ENCODE data around the gene TDRD9. TPM values are rescaled to one million over a fixed set of nuclear protein-coding genes. Genes with fewer than 3 reads are reported as not detected.
"Not testable (repeated sequence)": the region's sequence is repeated elsewhere in the genome, so short reads cannot be mapped to it uniquely, and the experiment has no call there.

TDRD9 gene
- polyA plus RNA-seq, 3 donors, result 1.5 to 6.1 (median 3.4) TPM

DNA sequence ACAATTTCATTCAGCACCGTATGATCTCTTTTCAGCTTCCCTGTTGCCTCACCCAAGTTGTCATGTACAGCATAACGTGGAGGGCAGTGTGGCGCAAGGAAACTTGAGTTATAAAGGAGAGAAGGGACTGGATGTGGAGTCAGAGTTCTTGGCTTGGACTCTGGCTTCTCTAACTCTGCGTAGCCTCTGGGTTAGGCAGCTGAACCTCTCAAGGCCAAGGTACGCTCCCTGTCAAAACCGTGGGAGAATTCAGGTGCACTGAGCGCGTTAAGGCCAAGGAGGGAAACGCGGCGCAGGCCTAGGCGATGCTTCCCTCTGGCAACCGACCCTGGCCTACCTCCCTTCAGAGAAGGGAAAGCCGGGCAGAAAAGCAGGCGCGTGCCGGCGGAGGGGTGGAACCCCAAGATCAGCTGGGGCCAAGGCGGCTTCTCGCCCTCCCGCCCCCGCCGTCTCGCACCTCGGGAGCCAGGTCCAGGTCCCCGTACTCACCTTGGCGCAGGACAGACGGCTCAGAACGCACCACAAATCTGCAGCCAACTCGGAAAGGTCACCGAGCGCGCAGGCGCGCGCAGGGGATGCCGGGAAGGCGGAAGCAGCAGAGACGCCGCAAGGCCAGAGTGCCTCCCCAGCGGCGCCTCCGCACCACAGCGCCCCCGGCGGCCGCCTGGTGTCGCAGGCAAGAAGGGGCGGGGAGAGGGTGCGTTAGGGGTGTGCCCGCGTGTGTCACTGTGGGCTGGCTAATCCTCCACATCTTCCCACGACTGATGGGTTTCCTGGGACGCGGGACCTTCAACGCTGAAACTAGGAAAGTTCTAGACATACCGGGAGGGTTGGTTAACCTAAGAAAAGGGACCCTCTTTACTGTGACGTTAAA lies 7.0 kb upstream of the TDRD9 start:
- DNase-seq, result peak; percentile 93

DNA sequence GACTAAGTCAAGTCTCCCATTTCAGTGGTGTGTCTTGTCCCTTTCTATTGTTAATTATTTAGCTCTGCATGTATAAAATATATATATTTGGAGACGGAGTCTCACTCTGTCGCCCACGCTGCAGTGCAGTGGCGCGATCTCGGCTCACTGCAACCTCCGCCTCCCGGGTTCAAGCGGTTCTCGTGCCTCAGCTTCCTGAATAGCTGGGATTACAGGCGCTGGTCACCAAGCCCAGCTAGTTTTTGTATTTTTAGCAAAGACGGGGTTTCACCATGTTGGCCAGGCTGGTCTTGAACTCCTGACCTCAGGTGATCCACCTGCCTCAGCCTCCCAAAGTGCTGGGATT lies 6.4 kb upstream of the TDRD9 start:
- DNase-seq, result not testable (repeated sequence)

DNA sequence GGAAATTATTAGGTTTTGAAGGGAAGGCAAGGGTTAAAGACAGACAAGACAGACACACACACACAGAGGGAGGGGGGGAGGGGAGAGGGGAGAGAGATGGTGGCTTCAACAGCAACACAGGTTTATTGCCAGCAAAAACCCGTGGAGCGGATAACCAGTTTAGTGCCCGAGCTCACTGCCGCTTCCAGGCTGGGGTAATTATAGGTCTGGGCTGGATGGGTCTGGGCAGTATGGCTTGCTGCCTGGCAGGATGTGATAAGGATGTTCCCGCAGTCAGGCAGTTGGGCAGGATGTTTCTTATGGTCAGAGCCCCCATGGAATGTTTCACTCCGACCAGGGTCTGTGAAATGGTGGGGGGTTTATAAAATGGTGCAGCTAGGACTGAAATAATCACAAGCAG lies 4.4 kb upstream of the TDRD9 start:
- DNase-seq, result peak; percentile 35

DNA sequence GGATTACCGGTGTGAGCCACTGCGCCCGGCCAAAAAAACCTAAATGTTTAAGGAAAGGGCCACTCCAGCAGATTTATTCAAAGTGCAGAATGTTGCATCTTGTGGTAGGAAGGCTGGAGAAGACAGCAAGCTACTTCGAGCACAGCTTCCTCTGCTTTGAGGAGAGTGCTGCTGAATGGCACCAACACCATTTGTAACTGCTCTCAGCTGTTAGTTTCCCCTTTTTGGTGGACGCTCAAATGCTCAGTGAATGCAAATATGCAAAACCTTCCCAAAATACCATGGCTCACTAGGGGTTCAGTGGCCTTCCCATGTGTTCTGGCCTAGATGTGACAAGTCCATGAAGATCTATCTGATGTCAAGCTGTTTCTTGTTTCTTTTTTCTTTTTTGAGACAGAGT lies 2.9 kb upstream of the TDRD9 start:
- DNase-seq, result no peak

DNA sequence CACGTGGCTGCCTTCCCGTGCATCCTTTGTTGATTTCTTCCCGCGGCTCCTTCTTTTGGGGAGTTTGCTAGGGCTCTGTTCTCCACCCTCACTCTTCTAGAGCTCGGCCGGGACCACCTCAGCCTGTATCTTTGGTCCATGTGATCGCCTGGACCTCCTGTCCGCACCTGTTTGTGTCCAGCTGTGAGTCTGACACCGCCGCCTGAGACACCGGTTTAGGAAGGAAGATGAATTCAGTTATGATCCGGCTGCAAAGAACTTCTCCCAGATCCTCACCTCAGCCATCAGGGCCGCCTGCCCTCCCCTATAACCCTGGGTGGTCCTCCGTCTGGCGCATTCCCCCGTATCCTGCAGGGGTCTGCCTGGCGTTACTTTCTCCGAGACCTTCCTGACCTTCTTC lies 690 bp upstream of the TDRD9 start:
- DNase-seq, result no peak

DNA sequence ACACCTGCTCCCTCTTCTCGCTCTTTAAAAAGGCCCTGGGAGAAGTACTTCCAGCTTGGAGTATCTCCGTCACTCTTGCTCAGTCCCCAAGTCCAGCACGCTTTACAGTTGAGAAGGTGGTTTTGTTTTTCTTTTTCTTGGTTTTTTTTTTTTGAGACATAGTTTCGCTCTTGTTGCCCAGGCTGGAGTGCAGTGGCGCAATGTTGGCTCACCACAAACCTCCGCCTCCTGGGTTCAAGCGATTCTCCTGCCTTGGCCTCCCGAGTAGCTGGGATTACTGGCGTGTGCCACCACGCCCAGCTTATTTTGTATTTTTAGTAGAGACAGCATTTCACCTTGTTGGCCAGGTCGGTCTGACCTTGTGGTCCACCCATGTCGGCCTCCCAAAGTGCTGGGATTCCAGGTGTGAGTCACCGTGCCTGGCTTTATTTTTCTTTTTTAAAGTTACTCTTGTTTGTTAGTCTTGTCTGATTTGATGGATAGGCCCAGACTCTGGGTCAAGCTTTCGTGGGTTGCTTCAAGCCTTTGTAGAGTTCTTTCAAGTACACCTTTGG lies 1.9 kb downstream of the TDRD9 start:
- no peak for DNase-seq

DNA sequence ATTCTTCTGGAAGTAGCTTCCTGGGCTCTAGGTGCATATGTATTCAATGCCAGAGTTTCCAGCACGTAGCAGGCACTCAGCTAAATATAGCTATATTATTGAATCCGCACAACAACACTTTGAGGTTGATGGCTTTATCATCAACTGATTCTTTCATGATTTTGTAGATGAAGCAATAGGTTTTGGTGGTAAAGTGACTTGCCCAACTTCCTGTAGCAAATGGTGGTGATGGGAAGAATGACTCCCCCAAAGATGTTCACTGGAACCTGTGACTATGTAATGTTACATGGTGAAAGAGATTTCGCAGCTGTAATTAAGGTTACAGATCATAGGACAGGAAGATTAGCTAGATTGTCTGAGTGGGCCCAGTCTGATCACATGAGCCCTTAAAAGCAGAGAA lies 3.2 kb downstream of the TDRD9 start:
- no peak for DNase-seq

DNA sequence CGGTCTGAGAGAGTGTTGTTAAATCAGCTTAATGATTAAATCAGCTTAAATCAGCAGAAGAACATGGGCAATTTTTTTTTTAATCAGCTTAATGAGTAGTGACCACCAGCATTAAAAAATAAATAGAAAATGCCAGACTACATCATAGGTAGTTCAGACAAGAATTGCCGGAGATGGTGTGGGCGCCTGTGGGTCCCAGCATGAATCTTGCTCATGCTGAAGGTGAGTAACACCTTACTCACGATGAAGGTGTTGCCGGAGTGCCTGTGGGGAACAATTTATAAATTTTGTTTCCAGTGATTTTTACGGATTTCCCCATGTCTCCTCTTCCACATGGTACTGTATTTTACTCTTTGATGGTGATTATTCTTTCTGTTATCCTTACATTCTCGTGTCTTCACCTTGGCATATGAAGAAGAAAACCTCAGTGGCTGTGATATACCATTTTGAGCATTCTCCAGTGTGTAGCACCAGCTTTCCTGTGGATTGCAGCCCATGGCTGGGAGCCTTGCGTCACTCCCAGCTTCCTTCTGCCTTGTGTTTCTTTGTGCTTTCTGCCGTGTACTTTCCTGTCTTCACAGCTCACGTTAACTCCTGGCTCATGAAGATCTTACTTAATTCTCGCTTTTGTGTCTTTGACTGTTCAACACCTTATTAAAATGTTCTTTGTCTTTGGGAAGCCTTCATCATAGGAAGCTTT lies 4.7 kb downstream of the TDRD9 start:
- DNase-seq, result no peak

DNA sequence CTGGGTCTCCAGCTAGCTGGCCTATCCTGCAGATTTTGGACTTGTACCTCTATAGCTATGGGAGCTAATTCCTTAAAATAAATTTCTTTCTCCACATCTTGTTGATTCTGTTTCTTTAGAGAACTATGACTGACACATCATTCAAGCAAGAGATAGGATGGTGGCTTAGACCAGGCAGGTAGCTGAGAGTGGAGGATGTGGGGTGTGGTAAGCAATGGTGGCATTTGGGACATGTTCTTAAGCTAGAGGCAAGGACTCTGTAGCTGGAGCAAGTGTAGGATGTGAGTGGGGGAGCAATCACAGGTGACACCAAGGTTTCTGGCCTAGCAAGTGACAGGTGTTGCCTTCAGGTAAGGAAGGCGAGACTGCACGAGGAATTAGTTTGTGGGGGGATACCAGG lies 6.8 kb downstream of the TDRD9 start:
- DNase-seq, result no peak

DNA sequence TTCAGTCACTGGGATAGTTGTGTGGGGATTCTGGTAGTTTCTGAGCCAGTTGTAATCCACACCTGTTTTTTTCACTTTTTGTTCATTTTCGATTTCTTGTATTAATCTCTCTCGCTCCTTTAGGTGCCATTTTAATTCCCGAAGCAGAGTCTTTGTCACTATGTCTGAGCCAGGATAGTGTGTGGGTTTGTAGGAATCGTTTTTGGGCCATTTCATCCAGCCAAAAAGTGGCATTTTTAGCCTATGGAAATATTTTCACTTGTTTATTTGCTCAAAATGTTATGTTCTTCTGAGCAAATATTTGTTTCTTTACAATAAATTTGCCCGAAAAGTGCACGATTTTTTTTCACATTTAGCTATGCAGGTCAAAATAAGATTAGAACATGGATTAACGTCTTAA lies 13.2 kb downstream of the TDRD9 start:
- DNase-seq, result no peak

DNA sequence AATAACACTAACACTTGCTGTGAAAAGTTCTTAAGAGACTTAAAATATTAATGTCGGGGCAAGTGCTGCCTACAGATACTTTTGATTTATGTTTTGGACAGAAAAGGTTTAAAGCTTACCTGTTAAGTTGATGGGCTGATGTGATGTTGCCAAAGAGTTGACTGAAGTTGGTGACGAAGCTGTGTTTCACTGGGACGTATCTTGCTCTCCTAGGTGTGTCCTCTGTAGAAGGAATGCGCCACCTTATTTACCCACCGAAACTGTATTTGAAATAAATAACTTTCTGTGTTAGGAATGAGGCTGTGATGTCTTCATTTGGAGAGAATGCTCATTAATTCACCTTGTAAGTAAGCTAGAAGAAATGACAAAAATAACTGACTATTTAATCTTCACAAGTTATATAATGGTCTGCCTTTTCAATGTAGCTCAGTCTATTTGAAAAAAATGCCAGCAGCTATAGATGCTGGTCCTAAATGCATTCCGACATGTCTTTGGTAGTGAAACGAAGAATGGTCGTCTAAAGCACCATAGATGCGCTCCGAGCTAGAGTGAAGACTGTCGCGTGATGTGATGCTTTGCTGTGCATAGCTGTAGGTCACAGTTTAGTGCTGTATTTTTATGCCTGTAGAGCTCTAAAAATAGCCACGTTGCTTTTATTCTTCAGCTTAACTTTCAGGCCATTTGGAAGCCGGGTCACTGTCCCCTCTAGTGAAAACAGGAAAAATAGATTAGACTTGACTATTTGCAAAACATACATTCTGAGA lies 13.9 kb downstream of the TDRD9 start, which contains the start of gene RD3L:
RD3L (minus strand) TSS at position 557 of the 764 bp plus-strand sequence. CDS start 834 bp downstream, outside the sequence.
- no peak for DNase-seq

DNA sequence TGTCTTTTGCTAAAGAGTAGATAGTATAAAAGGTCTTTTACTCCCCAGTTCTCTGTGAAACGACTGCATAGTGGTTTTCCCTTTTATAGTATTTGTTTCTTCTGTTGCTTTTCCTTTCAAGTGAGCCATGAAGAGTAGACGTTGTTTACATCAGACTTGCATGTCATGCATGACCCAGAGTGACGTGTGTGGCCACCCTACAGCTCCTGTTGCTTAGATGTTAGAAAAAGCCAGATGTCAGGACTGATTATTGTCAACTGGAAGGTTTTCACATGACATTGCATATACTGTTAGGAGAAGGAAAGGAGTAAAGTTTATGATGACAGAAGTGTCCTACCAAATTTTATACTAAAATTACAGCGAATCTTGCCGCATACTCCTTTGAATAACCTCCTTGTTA lies 15.4 kb downstream of the TDRD9 start:
- peak; percentile 19 for DNase-seq

DNA sequence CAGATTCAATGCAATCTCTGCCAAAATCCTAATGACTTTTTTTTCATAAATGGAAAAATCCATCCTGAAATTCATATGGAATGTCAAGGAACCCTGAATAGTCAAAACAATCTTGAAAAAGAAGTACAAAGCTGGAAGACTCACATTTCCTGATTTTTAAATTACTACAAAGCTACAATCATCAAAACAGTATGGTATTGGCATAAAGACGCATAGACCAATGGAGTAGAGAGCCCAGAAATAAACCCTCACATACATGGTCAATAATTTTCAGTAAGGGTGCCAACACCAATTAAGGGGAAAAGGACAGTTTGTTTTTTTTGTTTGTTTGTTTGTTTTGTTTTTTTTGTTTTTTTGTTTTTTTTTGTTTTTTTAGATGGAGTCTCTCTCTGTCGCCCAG lies 18.7 kb downstream of the TDRD9 start:
- no peak for DNase-seq

DNA sequence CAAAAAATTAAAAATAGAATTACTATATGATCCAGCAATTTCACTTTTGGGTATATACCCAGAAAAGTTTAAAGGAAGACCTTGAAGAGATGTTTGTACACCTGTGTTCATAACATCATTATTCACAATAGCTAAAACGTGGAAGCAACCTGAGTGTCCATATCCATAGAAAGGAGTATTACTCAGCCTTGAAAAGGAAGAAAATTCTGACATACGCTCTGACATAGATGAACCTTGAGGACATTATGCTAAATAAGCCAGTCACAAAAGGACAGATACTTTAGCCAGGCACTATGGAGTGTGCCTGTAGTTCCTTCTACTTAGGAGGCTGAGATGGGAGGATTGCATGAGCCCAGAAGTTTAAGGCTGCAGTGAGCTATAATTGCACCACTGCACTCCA lies 20.2 kb downstream of the TDRD9 start:
- DNase-seq, result no peak

DNA sequence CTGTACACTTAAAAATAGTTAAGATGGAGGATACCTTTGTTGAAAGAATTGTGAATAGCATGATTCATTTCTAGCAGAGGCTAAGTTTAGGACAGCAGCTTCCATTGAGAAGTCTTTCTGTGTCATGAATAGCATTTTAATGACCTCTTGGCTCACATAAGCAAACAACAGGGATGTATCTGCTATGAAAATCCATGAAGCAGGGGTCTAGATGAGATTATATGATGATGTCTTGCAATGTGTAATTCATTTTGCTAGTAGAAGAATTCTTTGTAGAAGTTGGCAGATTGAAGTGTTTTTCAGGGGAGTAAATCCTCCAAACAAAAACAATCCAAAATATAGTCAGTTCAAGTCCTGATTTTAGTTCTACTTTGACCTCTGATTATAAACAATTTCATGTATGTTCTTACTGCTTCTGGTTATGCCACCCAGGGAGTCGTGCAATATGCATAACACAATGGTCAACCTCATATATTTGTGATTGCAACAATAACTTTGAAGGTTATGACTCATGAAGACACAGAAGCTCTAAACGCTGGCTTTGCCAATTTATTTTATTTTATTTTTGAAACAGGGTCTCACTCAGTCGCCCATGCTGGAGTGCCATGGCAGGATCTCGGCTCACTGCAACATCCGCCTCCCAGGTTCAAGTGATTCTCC lies 21.0 kb downstream of the TDRD9 start:
- DNase-seq, result no peak

DNA sequence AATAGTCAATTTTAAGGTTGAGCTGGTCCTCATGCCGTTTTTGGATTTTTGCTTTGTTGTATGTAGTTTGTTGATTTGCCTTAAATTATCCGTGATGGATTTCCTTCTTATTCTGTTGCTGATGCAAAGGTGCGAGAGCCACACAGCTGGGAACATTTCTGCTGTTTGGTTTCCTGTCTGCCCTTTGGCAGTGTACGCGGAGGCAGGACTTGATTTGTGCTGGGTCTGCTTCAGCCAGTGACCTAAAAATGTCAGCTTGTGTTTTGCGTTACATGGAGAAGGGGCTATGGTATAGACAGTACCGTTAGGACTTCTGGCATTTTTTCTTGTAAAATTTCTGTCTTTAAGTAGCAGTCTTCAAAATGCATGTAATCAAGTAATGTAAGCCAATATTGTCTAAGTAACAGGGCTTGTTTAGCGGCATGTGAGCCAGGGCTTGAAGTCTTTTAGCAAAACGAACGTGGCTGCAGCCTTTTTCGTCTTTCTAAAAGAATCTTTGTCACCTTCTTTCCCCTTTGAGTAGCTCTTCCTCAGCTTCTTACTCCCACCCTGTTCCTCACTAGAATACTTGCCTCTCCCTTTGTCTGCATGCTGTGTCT lies 32.3 kb downstream of the TDRD9 start:
- DNase-seq, result peak; percentile 19

DNA sequence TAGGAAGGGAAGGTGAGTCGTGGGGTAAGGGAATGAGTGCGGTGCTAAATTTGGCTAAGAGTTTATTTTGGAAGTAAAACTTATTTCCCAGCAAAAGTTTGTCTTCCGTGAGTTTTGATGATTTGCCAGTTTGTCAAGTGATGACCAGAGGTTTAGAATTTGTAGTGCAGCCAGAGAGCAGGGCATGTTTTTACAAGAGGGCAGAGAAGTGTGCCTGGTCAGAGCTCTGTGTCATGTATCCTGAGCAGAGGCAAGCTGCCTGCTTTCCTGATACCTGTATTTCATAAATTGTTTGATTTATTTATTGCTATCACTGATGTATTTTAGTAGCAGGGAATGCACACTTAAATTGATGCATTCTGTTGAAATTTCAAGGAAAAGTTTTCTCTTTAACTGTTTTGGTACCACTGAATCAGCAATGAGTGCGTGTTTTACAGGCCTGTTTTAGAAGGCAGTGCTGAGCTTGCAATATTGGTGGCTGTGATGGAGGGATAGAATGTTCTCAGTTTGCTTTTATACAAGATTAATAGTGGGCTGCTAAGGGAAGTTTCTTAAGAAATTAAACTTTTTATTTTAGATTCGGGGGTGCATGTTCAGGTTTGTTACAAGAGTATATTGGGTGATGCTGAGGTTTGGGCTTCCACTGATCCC lies 33.8 kb downstream of the TDRD9 start:
- DNase-seq, result no peak

DNA sequence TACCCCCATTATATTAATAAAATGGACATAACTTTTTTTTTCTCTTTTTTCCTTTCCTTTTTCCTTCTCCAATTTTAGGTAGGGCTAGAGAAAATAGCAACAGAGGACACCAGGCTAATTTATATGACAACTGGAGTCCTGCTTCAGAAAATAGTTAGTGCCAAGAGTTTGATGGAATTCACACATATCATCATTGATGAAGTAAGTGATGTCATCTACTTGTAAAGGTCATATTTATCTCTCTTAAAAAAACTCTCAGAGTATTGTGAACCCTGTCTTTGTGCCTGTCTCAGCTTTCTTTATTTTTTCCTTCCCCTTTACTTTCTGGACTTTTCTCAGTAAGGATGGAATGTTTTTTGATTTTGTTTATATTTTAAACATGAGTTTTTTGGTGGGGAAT lies 38.4 kb downstream of the TDRD9 start:
- DNase-seq, result no peak

DNA sequence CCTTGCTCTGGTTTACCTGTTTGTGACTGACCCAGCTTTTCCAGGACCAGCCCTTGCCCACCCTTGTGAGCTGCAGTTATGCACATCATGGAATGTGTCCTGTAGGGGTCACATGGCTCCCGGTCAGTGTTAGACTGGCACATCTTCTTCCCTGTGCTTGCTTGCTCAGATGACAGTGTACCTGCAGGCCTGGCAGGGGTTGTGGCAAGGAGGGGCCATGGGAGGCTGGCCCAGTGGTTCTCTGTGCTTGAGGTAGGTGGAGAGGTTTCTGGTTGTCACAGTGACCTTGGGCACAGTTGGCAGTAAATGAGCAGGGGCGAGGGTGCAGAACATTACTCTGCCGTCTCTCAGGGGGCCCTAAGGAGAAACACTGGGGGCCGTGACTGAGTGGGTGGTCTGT lies 41.7 kb downstream of the TDRD9 start:
- no peak for DNase-seq

DNA sequence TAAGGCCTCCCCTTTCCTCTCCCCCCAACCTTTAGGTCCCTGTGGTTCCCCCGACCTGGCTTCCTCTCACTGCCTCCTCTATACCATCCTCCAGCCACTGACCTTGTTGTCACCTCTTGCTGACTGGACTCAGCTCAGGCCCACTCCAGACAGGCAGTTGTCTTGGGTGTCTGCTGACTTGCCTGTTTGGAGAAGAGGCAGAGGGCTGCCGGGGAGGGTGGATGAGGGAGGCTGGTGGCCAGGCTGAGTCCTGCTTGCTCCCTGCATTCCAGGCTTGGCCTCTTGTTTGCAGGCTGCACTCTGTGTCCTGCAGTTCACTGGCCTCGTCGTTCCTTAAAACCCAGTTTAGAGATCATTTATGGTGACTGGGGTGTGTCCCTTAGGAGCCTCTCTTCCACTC lies 45.1 kb downstream of the TDRD9 start:
- DNase-seq, result no peak

DNA sequence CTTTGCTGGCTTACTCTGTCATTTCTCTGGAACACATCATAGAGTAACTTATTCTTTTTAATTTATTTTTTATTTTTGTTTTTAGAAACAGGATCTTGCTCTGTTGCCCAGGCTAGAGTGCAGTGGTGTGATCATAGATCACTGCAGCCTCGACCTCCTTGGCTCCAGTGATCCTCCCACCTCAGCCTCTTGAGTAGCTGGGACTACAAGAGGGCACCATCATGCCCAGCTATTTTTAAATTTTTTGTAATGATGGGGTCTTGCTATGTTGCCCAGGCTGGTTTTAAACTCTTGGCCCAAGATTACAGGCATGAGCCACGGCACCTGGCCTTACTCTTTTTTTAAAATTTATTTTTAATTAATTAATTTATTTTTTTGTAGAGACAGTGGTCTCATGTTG lies 46.3 kb downstream of the TDRD9 start:
- no peak for DNase-seq

Measured in renal pelvis (tissue), 4 donors.